IMR-90 (cell line): Measurements from ENCODE around the gene PPHLN1. TPM values are rescaled to one million over a fixed set of nuclear protein-coding genes. Genes with fewer than 3 reads are reported as not detected.

ENCODE experiments used
- ATAC-seq: fragments of 200-7000 bp; cut with Tn5 transposase; 2 replicates; pipeline ENCODE4 v1.9.1; 2020; ENCODE audit warnings: low read depth, mild to moderate bottlenecking, moderate library complexity
- BruUV-seq: library from RNA; stranded (reverse); fragments of 400-500 nt; replicated peaks from 2 replicates; lab custom pipeline; 2021; lab: Mats Ljungman, UMichigan
- CTCF ChIA-PET: fragments of 300-600 bp; formaldehyde crosslinking; extraction: SDS; loops from one replicate; lab custom pipeline; 2021; ENCODE audit warnings: antibody characterized with exemption; lab: Yijun Ruan, JAX
- POLR2A ChIA-PET: fragments of 300-600 bp; sonication (Branson Sonifier 250); formaldehyde crosslinking; loops from one replicate; lab custom pipeline; 2022; ENCODE audit warnings: antibody characterized with exemption; ENCODE audit not compliant: unreplicated experiment; lab: Charles Lee
- DNase-seq: peaks from one replicate; pipeline ENCODE4 v3.0.0; 2013
- H2AFZ ChIP-seq: replicated peaks from 2 replicates; pipeline ENCODE3; 2013; ENCODE audit warnings: low read length, mild to moderate bottlenecking; ENCODE audit not compliant: poor library complexity
- H2AK5ac ChIP-seq: 2 replicates; pipeline ENCODE4 v1.6.1; 2013; ENCODE audit warnings: low read depth, low read length, inconsistent platforms
- H2AK9ac ChIP-seq: replicated peaks from 2 replicates; pipeline ENCODE3; 2013; ENCODE audit warnings: mild to moderate bottlenecking, low read depth, low read length, moderate library complexity; ENCODE audit not compliant: poor library complexity
- H2BK120ac ChIP-seq: 2 replicates; pipeline ENCODE4 v1.6.1; 2013; ENCODE audit warnings: low read depth, low read length, inconsistent platforms
- H2BK15ac ChIP-seq: 3 replicates; pipeline ENCODE4 v1.6.1; 2013; ENCODE audit warnings: low read depth, low read length, inconsistent platforms
- H2BK20ac ChIP-seq: 2 replicates; pipeline ENCODE4 v1.6.1; 2013; ENCODE audit warnings: low read depth, mild to moderate bottlenecking, inconsistent platforms, low read length, moderate library complexity
- H2BK5ac ChIP-seq: 2 replicates; pipeline ENCODE4 v1.6.1; 2013; ENCODE audit warnings: mild to moderate bottlenecking, low read depth, low read length, inconsistent platforms; ENCODE audit not compliant: poor library complexity, severe bottlenecking
- H3K14ac ChIP-seq: replicated peaks from 2 replicates; pipeline ENCODE4 v1.6.1; 2013; ENCODE audit warnings: low read depth, low read length, inconsistent platforms
- H3K18ac ChIP-seq: 2 replicates; pipeline ENCODE4 v1.6.1; 2013; ENCODE audit warnings: low read depth, low read length, control low read depth
- H3K23ac ChIP-seq: 2 replicates; pipeline ENCODE4 v1.6.1; 2013; ENCODE audit warnings: low read depth, low read length, inconsistent platforms
- H3K27ac ChIP-seq: 2 replicates; pipeline ENCODE4 v1.5.1; 2013; ENCODE audit warnings: mild to moderate bottlenecking, control low read depth, low read length; ENCODE audit not compliant: insufficient read depth
- H3K27me3 ChIP-seq: 2 replicates; pipeline ENCODE4 v1.6.1; 2013; ENCODE audit warnings: low read length; ENCODE audit not compliant: control insufficient read depth, insufficient read depth
- H3K36me3 ChIP-seq: 2 replicates; pipeline ENCODE4 v1.6.1; 2013; ENCODE audit warnings: low read length, mixed read lengths; ENCODE audit not compliant: control insufficient read depth, insufficient read depth
- H3K4ac ChIP-seq: 2 replicates; pipeline ENCODE4 v1.6.1; 2013; ENCODE audit warnings: low read depth, low read length, inconsistent platforms
- H3K4me1 ChIP-seq: 2 replicates; pipeline ENCODE4 v1.6.1; 2013; ENCODE audit warnings: low read length, mixed read lengths; ENCODE audit not compliant: control insufficient read depth, insufficient read depth
- H3K4me2 ChIP-seq: 2 replicates; pipeline ENCODE4 v1.6.1; 2013; ENCODE audit warnings: low read depth, mild to moderate bottlenecking, control low read depth, low read length, moderate library complexity
- H3K4me3 ChIP-seq: 2 replicates; pipeline ENCODE4 v1.5.1; 2013; ENCODE audit warnings: low read depth, mild to moderate bottlenecking, control low read depth, low read length, moderate library complexity; ENCODE audit not compliant: insufficient read depth
- H3K56ac ChIP-seq: 2 replicates; pipeline ENCODE4 v1.6.1; 2013; ENCODE audit warnings: low read length, inconsistent platforms; ENCODE audit not compliant: insufficient read depth; ENCODE audit errors: extremely low read depth
- H3K79me1 ChIP-seq, 2 experiments: 2 replicates each; pipeline ENCODE4 v1.6.1; 2013; ENCODE audit warnings: low read length in 2 of 2, inconsistent platforms in 1 of 2, low read depth in 1 of 2
- H3K9ac ChIP-seq: 2 replicates; pipeline ENCODE4 v1.6.1; 2013; ENCODE audit warnings: low read depth, low read length, control low read depth
- H3K9me1 ChIP-seq: 2 replicates; pipeline ENCODE4 v1.6.1; 2013; ENCODE audit warnings: low read length, inconsistent platforms; ENCODE audit not compliant: insufficient read depth
- H3K9me3 ChIP-seq: 2 replicates; pipeline ENCODE4 v1.6.1; 2013; ENCODE audit warnings: low read length; ENCODE audit not compliant: control insufficient read depth, insufficient read depth
- H4K20me1 ChIP-seq: 2 replicates; pipeline ENCODE4 v1.6.1; 2013; ENCODE audit warnings: low read length, inconsistent platforms; ENCODE audit not compliant: insufficient read depth
- H4K5ac ChIP-seq: 2 replicates; pipeline ENCODE4 v1.6.1; 2013; ENCODE audit warnings: mild to moderate bottlenecking, low read depth, low read length, control low read depth
- H4K8ac ChIP-seq, 2 experiments: 2 replicates each; pipeline ENCODE4 v1.6.1; 2013; ENCODE audit warnings: low read depth in 2 of 2, low read length in 2 of 2, control low read depth in 1 of 2, inconsistent platforms in 1 of 2
- H4K91ac ChIP-seq: 2 replicates; pipeline ENCODE4 v1.6.1; 2013; ENCODE audit warnings: low read depth, low read length, inconsistent platforms; ENCODE audit not compliant: insufficient read depth
- BHLHE40 ChIP-seq: fragments of 150-350 bp; IDR thresholded peaks from 2 replicates; pipeline ENCODE4 v1.6.1; 2016; ENCODE audit warnings: mild to moderate bottlenecking, low read depth, low read length
- CEBPB ChIP-seq: IDR thresholded peaks from 2 replicates; pipeline ENCODE4 v1.6.1; 2012; ENCODE audit warnings: low read depth, low read length, improper control_type of control experiment
- CHD1 ChIP-seq: IDR thresholded peaks from 2 replicates; pipeline ENCODE4 v1.6.1; 2012; ENCODE audit warnings: low read depth, low read length, improper control_type of control experiment
- MAFK ChIP-seq: IDR thresholded peaks from 2 replicates; pipeline ENCODE4 v1.6.1; 2012; ENCODE audit warnings: low read depth, low read length, improper control_type of control experiment
- MAZ ChIP-seq: IDR thresholded peaks from 2 replicates; pipeline ENCODE4 v1.6.1; 2012; ENCODE audit warnings: low read depth, mild to moderate bottlenecking, low read length, improper control_type of control experiment, moderate library complexity, borderline replicate concordance
- MXI1 ChIP-seq: IDR thresholded peaks from 2 replicates; pipeline ENCODE4 v1.6.1; 2012; ENCODE audit warnings: low read depth, mild to moderate bottlenecking, low read length, moderate library complexity, borderline replicate concordance
- NFE2L2 ChIP-seq: fragments of 150-350 bp; IDR thresholded peaks from 2 replicates; pipeline ENCODE4 v1.6.1; 2016; ENCODE audit warnings: low read depth, mild to moderate bottlenecking, low read length
- RCOR1 ChIP-seq: IDR thresholded peaks from 2 replicates; pipeline ENCODE4 v1.6.1; 2012; ENCODE audit warnings: mild to moderate bottlenecking, low read length, improper control_type of control experiment; ENCODE audit not compliant: insufficient replicate concordance
- RFX5 ChIP-seq: IDR thresholded peaks from 2 replicates; pipeline ENCODE4 v1.8.0; 2012; ENCODE audit warnings: low read depth, mild to moderate bottlenecking, low read length, moderate library complexity
- SMC3 ChIP-seq: fragments of 150-350 bp; IDR thresholded peaks from 2 replicates; pipeline ENCODE4 v1.6.1; 2016; ENCODE audit warnings: low read depth, mild to moderate bottlenecking, antibody characterized with exemption, low read length, moderate library complexity
- dilution Hi-C: fragments of 300-500 bp; cut with HindIII; formaldehyde crosslinking; loops from one replicate; pipeline ENCODE4 v1.14.3; 2018; ENCODE audit warnings: low sequenced_read_pairs; ENCODE audit not compliant: unreplicated experiment
- in situ Hi-C: fragments of 300-500 bp; cut with MboI; formaldehyde crosslinking; loops from 3 replicates; pipeline ENCODE4 v1.14.3; 2019; ENCODE audit warnings: low sequenced_read_pairs, inconsistent platforms, mixed read lengths
- intact Hi-C: fragments of 100-400 bp; cut with micrococcal nuclease; formaldehyde crosslinking; loops from 2 replicates; pipeline ENCODE4 v1.10.0; 2022
- polyA plus RNA-seq, 3 experiments: library from polyadenylated mRNA; depleted of rRNA; stranded (reverse); fragments of >200 nt; gene quantifications; 2 replicates each; pipeline ENCODE4 v1.2.3, GENCODE V29; 2012; ENCODE audit warnings: low replicate concordance in 1 of 3
- total RNA-seq: library from RNA; depleted of rRNA; stranded (reverse); fragments of >200 nt; gene quantifications from 2 replicates; pipeline ENCODE4 v1.2.3, GENCODE V29; 2012
- TF ChIP-seq, protein P1 (sequence below): conservative IDR thresholded peaks from 2 replicates; pipeline ENCODE4 v1.5.1; 2012; ENCODE audit warnings: mild to moderate bottlenecking, low read depth, low read length, improper control_type of control experiment
- TF ChIP-seq, protein P2 (sequence below): fragments of 150-350 bp; IDR thresholded peaks from 2 replicates; pipeline ENCODE4 v1.6.1; 2017; ENCODE audit warnings: mild to moderate bottlenecking, antibody characterized with exemption, low read length, low read depth

The PPHLN1 gene
- total and polyA plus RNA-seq, 2 of the 4 experiments (the other 2 are of a cell fraction): 50.7 to 54.3 TPM

DNA sequence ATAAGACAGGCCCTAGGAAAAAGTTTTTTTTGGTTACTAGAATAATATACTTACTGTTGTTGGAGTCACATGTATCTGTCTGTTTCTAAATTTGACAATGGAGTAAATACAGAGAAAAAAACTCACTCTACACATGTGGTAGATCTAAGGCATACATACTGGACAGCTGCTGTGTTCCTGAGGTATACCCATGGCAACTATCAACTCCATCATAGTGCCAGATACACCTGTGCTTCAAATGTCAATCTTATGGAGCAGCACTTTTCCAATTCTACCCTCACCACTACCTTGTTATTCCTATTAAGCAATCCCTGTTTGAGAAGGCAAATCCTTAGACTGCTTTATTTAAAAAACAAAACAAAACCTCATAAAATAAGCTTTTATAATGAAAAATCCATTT, 3.4 kb upstream of the PPHLN1 start:
- Histone ChIP-seq H3K9ac (no peak overlapping the region), H4K8ac (no peak overlapping the region), H2AK5ac (no peak overlapping the region), H4K91ac (no peak overlapping the region), H3K23ac (no peak overlapping the region), H3K18ac (no peak overlapping the region), H3K14ac (no peak overlapping the region), H3K27me3 (no peaks in the 10 kb centered on the region), H4K5ac (no peak overlapping the region), H3K4me2 (no peak overlapping the region), H3K79me1 (peaks cover 16 to 30% of the 10 kb centered on the region in 2 experiments; a peak in 3 of 4 replicates), H3K56ac (no peak overlapping the region), H2AFZ (no peak overlapping the region), H2AK9ac (no peak overlapping the region), H3K4ac (no peak overlapping the region), H2BK15ac (no peak overlapping the region), H3K9me3 (no peaks in the 10 kb centered on the region), H3K4me3 (no peak overlapping the region), H3K4me1 (peaks cover 2% of the 10 kb centered on the region; the same call in 1 of the 2 replicates), H3K36me3 (peaks cover 7% of the 10 kb centered on the region), H2BK120ac (no peak overlapping the region), H2BK5ac (no peak overlapping the region), H4K20me1 (no peaks in the 10 kb centered on the region; the same call in 1 of the 2 replicates), H3K9me1 (peaks cover 5% of the 10 kb centered on the region; the same call in 1 of the 2 replicates), H3K27ac (no peak overlapping the region), H2BK20ac (no peak overlapping the region)
- in situ Hi-C loops (loop anchor here (10.0 kb wide), 1 partner anchor 88 kb away; the partner anchor contains the start of gene YAF2), intact Hi-C loops (no loop called here), dilution Hi-C loops (no loop called here)
- POLR2A ChIA-PET: no interaction called here
- no TSS peak for BruUV-seq
- TF ChIP-seq MAFK (no peak), SMC3 (no peak), MXI1 (no peak), BHLHE40 (no peak), MAZ (no peak), NFE2L2 (no peak), CHD1 (no peak), RCOR1 (no peak), CEBPB (no peak), RFX5 (no peak)
- TF ChIP-seq, protein P1, sequence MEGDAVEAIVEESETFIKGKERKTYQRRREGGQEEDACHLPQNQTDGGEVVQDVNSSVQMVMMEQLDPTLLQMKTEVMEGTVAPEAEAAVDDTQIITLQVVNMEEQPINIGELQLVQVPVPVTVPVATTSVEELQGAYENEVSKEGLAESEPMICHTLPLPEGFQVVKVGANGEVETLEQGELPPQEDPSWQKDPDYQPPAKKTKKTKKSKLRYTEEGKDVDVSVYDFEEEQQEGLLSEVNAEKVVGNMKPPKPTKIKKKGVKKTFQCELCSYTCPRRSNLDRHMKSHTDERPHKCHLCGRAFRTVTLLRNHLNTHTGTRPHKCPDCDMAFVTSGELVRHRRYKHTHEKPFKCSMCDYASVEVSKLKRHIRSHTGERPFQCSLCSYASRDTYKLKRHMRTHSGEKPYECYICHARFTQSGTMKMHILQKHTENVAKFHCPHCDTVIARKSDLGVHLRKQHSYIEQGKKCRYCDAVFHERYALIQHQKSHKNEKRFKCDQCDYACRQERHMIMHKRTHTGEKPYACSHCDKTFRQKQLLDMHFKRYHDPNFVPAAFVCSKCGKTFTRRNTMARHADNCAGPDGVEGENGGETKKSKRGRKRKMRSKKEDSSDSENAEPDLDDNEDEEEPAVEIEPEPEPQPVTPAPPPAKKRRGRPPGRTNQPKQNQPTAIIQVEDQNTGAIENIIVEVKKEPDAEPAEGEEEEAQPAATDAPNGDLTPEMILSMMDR: no peak
- TF ChIP-seq, protein P2, sequence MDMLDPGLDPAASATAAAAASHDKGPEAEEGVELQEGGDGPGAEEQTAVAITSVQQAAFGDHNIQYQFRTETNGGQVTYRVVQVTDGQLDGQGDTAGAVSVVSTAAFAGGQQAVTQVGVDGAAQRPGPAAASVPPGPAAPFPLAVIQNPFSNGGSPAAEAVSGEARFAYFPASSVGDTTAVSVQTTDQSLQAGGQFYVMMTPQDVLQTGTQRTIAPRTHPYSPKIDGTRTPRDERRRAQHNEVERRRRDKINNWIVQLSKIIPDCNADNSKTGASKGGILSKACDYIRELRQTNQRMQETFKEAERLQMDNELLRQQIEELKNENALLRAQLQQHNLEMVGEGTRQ: no peak
- CTCF ChIA-PET: no interaction called here
- ATAC-seq (no peak), DNase-seq (no peak)
